ENCODE measurements around the gene C6orf47.

The C6orf47 gene

GRCh38 chr6:31645325-31645724, 15.3 kb downstream of the C6orf47 start (continued):
- TF ChIP-seq CSRNP3 (CRISPR knock-in tag; IDR thresholded peaks at IDR 0.05), result no peak
- no peak for TF ChIP-seq TOX (CRISPR knock-in tag; IDR thresholded peaks at IDR 0.05; ENCODE audit: borderline replicate concordance)

GRCh38 chr6:31643818-31644454, 16.6 kb downstream of the C6orf47 start:
- ATAC-seq, result no peak

GRCh38 chr6:31642798-31643570, 17.6 kb downstream of the C6orf47 start:
- no peak for ATAC-seq
- TF ChIP-seq PPARA (CRISPR knock-in tag; IDR thresholded peaks at IDR 0.05; ENCODE audit: borderline replicate concordance) (no peak), ZC3H10 (CRISPR knock-in tag; IDR thresholded peaks at IDR 0.05) (no peak), CREB5 (CRISPR knock-in tag; IDR thresholded peaks at IDR 0.05; ENCODE audit: low read depth) (no peak), TCF4 (CRISPR knock-in tag; IDR thresholded peaks at IDR 0.05; ENCODE audit: borderline replicate concordance) (no peak), POU6F1 (CRISPR knock-in tag; IDR thresholded peaks at IDR 0.05; ENCODE audit: borderline replicate concordance, low read depth) (no peak), TOX (CRISPR knock-in tag; IDR thresholded peaks at IDR 0.05; ENCODE audit: borderline replicate concordance) (no peak), ZFP30 (CRISPR knock-in tag; IDR thresholded peaks at IDR 0.05) (no peak), CSDC2 (CRISPR knock-in tag; IDR thresholded peaks at IDR 0.05) (no peak)

More at GRCh38 chr6:31643818-31644454, 16.6 kb downstream of the C6orf47 start:
- no peak for TF ChIP-seq RARB (CRISPR knock-in tag; IDR thresholded peaks at IDR 0.05)
- TF ChIP-seq ZFP30 (CRISPR knock-in tag; IDR thresholded peaks at IDR 0.05), result no peak
- no peak for TF ChIP-seq TSHZ2 (CRISPR knock-in tag; IDR thresholded peaks at IDR 0.05)
- TF ChIP-seq TOX (CRISPR knock-in tag; IDR thresholded peaks at IDR 0.05; ENCODE audit: borderline replicate concordance), result no peak
- no peak for TF ChIP-seq ESRRG (CRISPR knock-in tag; IDR thresholded peaks at IDR 0.05)
- no peak for TF ChIP-seq ZNF8 (CRISPR knock-in tag; IDR thresholded peaks at IDR 0.05)
- TF ChIP-seq ZNF70 (CRISPR knock-in tag; IDR thresholded peaks at IDR 0.05), result no peak
- no peak for TF ChIP-seq POU6F1 (CRISPR knock-in tag; IDR thresholded peaks at IDR 0.05; ENCODE audit: borderline replicate concordance, low read depth)
- no peak for TF ChIP-seq ZNF565 (CRISPR knock-in tag; conservative IDR thresholded peaks at IDR 0.05; ENCODE audit: low read depth)
- TF ChIP-seq ZFP3 (CRISPR knock-in tag; IDR thresholded peaks at IDR 0.05), result no peak
- no peak for TF ChIP-seq PATZ1 (CRISPR knock-in tag; IDR thresholded peaks at IDR 0.05; ENCODE audit: borderline replicate concordance)
- no peak for TF ChIP-seq BACH2 (CRISPR knock-in tag; IDR thresholded peaks at IDR 0.05; ENCODE audit: borderline replicate concordance)
- TF ChIP-seq GLIS3 (CRISPR knock-in tag; IDR thresholded peaks at IDR 0.05), result no peak
- no peak for TF ChIP-seq ARNTL (CRISPR knock-in tag; IDR thresholded peaks at IDR 0.05; ENCODE audit: borderline replicate concordance, low read depth)
- no peak for TF ChIP-seq TCF4 (CRISPR knock-in tag; IDR thresholded peaks at IDR 0.05; ENCODE audit: borderline replicate concordance)
- TF ChIP-seq ISL1 (CRISPR knock-in tag; IDR thresholded peaks at IDR 0.05), result no peak
- TF ChIP-seq PPARA (CRISPR knock-in tag; IDR thresholded peaks at IDR 0.05; ENCODE audit: borderline replicate concordance), result no peak
- TF ChIP-seq ZC3H10 (CRISPR knock-in tag; IDR thresholded peaks at IDR 0.05), result no peak
- TF ChIP-seq OSR1 (CRISPR knock-in tag; IDR thresholded peaks at IDR 0.05), result no peak

Data from SK-N-SH treated with all-trans-retinoic acid at 6 μM for 48 hours (cell line).